SK-N-SH (cell line): Measurements from ENCODE around the gene CACNA2D3. TPM values are rescaled to one million over a fixed set of nuclear protein-coding genes. Genes with fewer than 3 reads are reported as not detected.

Source experiments
- CTCF ChIA-PET: fragments of 300-600, 350-600 bp; formaldehyde crosslinking; extraction: SDS; loops from one replicate; lab custom pipeline; 2021; lab: Yijun Ruan, JAX
- POLR2A ChIA-PET: fragments of 350-600 bp; sonication (Branson Sonifier 250); formaldehyde crosslinking; extraction: SDS; loops from one replicate; lab custom pipeline; 2020; ENCODE audit warnings: antibody characterized with exemption, inconsistent platforms; lab: Yijun Ruan, JAX
- DNase-seq: peaks from one replicate; pipeline ENCODE4 v3.0.0; 2012
- H2AFZ ChIP-seq: fragments of 200-600 bp; sonication (generic); 2 replicates; pipeline ENCODE4 v1.8.1; 2016; ENCODE audit warnings: antibody characterized with exemption, mild to moderate bottlenecking, low read depth
- H3F3A ChIP-seq: fragments of 200-600 bp; sonication (generic); replicated peaks from 2 replicates; pipeline ENCODE3; 2016; ENCODE audit warnings: antibody characterized with exemption, mild to moderate bottlenecking; ENCODE audit not compliant: insufficient read depth
- H3K27ac ChIP-seq, 2 experiments: fragments of 200-500 bp in 1 of 2; fragments of 200-600 bp in 1 of 2; sonication (Bioruptor generic) in 1 of 2; sonication (generic), shearing (Covaris generic) in 1 of 2; 2 replicates each; pipeline versions ENCODE4 v1.5.1 to v1.6.1; 2014 to 2016; ENCODE audit warnings: low read depth in 2 of 2, inconsistent platforms in 1 of 2, low read length in 1 of 2, mild to moderate bottlenecking in 1 of 2, mixed read lengths in 1 of 2
- H3K27me3 ChIP-seq: fragments of 200-600 bp; sonication (generic), shearing (Covaris generic); 2 replicates; pipeline ENCODE4 v1.6.1; 2016; ENCODE audit warnings: mixed run types; ENCODE audit not compliant: insufficient read depth
- H3K36me3 ChIP-seq, 2 experiments: fragments of 200-500 bp in 1 of 2; fragments of 200-600 bp in 1 of 2; sonication (Bioruptor generic) in 1 of 2; sonication (generic) in 1 of 2; replicated peaks in 1 of 2; 2 replicates each; pipeline versions ENCODE3 to v1.5.1; 2014 to 2016; ENCODE audit warnings: low read length in 1 of 2, mild to moderate bottlenecking in 1 of 2; ENCODE audit not compliant: insufficient read depth in 2 of 2, control insufficient read depth in 1 of 2
- H3K4me1 ChIP-seq, 2 experiments: fragments of 200-500 bp in 1 of 2; fragments of 200-600 bp in 1 of 2; sonication (Bioruptor generic) in 1 of 2; sonication (generic), shearing (Covaris generic) in 1 of 2; 2 replicates each; pipeline versions ENCODE4 v1.5.1 to v1.6.1; 2014 to 2016; ENCODE audit warnings: low read depth in 1 of 2, low read length in 1 of 2, mixed run types in 1 of 2; ENCODE audit not compliant: insufficient read depth in 2 of 2, control insufficient read depth in 1 of 2
- H3K4me2 ChIP-seq: fragments of 200-600 bp; sonication (generic), shearing (Covaris generic); 2 replicates; pipeline ENCODE4 v1.6.1; 2017; ENCODE audit warnings: mixed run types
- H3K4me3 ChIP-seq, 2 experiments: fragments of 200-500 bp in 1 of 2; fragments of 200-600 bp in 1 of 2; sonication (Bioruptor generic) in 1 of 2; sonication (generic), shearing (Covaris generic) in 1 of 2; 2 replicates each; pipeline versions ENCODE4 v1.5.1 to v1.8.1; 2014 to 2016; ENCODE audit warnings: low read depth in 2 of 2, inconsistent platforms in 1 of 2, low read length in 1 of 2, mild to moderate bottlenecking in 1 of 2, mixed read lengths in 1 of 2, moderate library complexity in 1 of 2
- H3K79me2 ChIP-seq: fragments of 200-600 bp; sonication (generic); 2 replicates; pipeline ENCODE4 v1.8.1; 2017; ENCODE audit warnings: mild to moderate bottlenecking; ENCODE audit not compliant: insufficient read depth
- H3K9ac ChIP-seq: fragments of 200-600 bp; sonication (generic); 2 replicates; pipeline ENCODE4 v1.6.1; 2017; ENCODE audit warnings: mixed run types
- H3K9me2 ChIP-seq: fragments of 200-600 bp; sonication (generic); 2 replicates; pipeline ENCODE4 v1.6.1; 2017; ENCODE audit warnings: mixed run types
- H3K9me3 ChIP-seq: fragments of 200-600 bp; sonication (generic); 2 replicates; pipeline ENCODE4 v1.6.1; 2017; ENCODE audit warnings: mixed run types, mild to moderate bottlenecking, moderate library complexity
- H4K20me1 ChIP-seq: fragments of 200-600 bp; sonication (generic); 2 replicates; pipeline ENCODE4 v1.6.1; 2017; ENCODE audit warnings: mild to moderate bottlenecking, mixed run types; ENCODE audit not compliant: insufficient read depth
- CHD2 ChIP-seq: fragments of 150-350 bp; IDR thresholded peaks from 2 replicates; pipeline ENCODE4 v1.6.1; 2018; ENCODE audit warnings: low read length; ENCODE audit not compliant: partially characterized antibody
- ELF1 ChIP-seq: IDR thresholded peaks from 2 replicates; pipeline ENCODE4 v1.4.0; 2012
- FOSL2 ChIP-seq: IDR thresholded peaks from 2 replicates; pipeline ENCODE4 v1.4.0; 2012; ENCODE audit warnings: low read depth, mild to moderate bottlenecking, moderate library complexity, borderline replicate concordance
- FOXM1 ChIP-seq: IDR thresholded peaks from 2 replicates; pipeline ENCODE4 v1.4.0; 2012; ENCODE audit warnings: low read depth, mild to moderate bottlenecking
- GATA2 ChIP-seq: sonication (generic); formaldehyde crosslinking; IDR thresholded peaks from 2 replicates; pipeline ENCODE4 v1.5.0; 2020; ENCODE audit warnings: mild to moderate bottlenecking, missing genetic modification reagents
- IRF3 ChIP-seq: fragments of 150-350 bp; IDR thresholded peaks from 2 replicates; pipeline ENCODE4 v1.6.1; 2016; ENCODE audit warnings: mild to moderate bottlenecking, low read depth, low read length
- JUND ChIP-seq: IDR thresholded peaks from 2 replicates; pipeline ENCODE4 v1.4.0; 2012
- MXI1 ChIP-seq: IDR thresholded peaks from 2 replicates; pipeline ENCODE4 v1.6.1; 2012; ENCODE audit warnings: mild to moderate bottlenecking, low read depth, low read length, improper control_type of control experiment
- NRF1 ChIP-seq: IDR thresholded peaks from 2 replicates; pipeline ENCODE4 v1.6.1; 2012; ENCODE audit warnings: low read depth, mild to moderate bottlenecking, low read length
- RAD21 ChIP-seq: IDR thresholded peaks from 2 replicates; pipeline ENCODE4 v1.6.1; 2012; ENCODE audit warnings: mild to moderate bottlenecking, low read length
- SMC3 ChIP-seq: IDR thresholded peaks from 2 replicates; pipeline ENCODE4 v1.6.1; 2012; ENCODE audit warnings: low read depth, low read length, improper control_type of control experiment
- TEAD4 ChIP-seq: IDR thresholded peaks from 2 replicates; pipeline ENCODE4 v1.4.0; 2012; ENCODE audit warnings: mild to moderate bottlenecking, borderline replicate concordance; ENCODE audit not compliant: insufficient read depth
- YY1 ChIP-seq: IDR thresholded peaks from 2 replicates; pipeline ENCODE4 v1.4.0; 2012; ENCODE audit warnings: low read depth, mild to moderate bottlenecking
- WGBS: methylation state at CpG from one replicate; pipeline ENCODE4 v1.1.6; 2017; ENCODE audit warnings: low lambda C conversion rate; 5-methylcytosine and 5-hydroxymethylcytosine counted together
- polyA plus RNA-seq, 3 experiments: library from polyadenylated mRNA; depleted of rRNA; stranded (reverse); fragments of >200 nt; gene quantifications; 2 replicates each; pipeline ENCODE4 v1.2.3, GENCODE V29; 2012

CACNA2D3 gene
- polyA plus RNA-seq, 1 of the 3 experiments (the other 2 are of a cell fraction), result 0.15 TPM

- TF ChIP-seq CHD2, result no peak
- TF ChIP-seq MXI1, result no peak
- no peak for TF ChIP-seq YY1
- TF ChIP-seq SMC3, result no peak
- no peak for TF ChIP-seq TEAD4
- TF ChIP-seq JUND, result no peak
- TF ChIP-seq FOXM1, result no peak
Observed at GRCh38 chr3:54445630-54446029, 323.3 kb downstream of the CACNA2D3 start (continued).

- H3K9ac ChIP-seq, result no peak overlapping the region
- no peak overlapping the region for H3K4me3 ChIP-seq
- no peaks in the 10 kb centered on the region for H3K4me1 ChIP-seq
- no peak for DNase-seq
- WGBS, result 5% methylated on average over 2 of the region's 2 CpGs
- H3F3A ChIP-seq, result no peaks in the 10 kb centered on the region
- H3K27ac ChIP-seq, result no peak overlapping the region
- H3K4me2 ChIP-seq, result no peak overlapping the region
- H3K9me3 ChIP-seq, result no peaks in the 10 kb centered on the region
- POLR2A ChIA-PET, result no interaction called here
- no peak for TF ChIP-seq GATA2 (CRISPR knock-in tag)
- no peaks in the 10 kb centered on the region for H3K79me2 ChIP-seq
- H3K27me3 ChIP-seq, result no peaks in the 10 kb centered on the region
- H3K36me3 ChIP-seq, result no peaks in the 10 kb centered on the region
- H4K20me1 ChIP-seq, result no peaks in the 10 kb centered on the region
- H3K9me2 ChIP-seq, result no peaks in the 10 kb centered on the region
- CTCF ChIA-PET, result interaction anchor here (1.2 kb wide), 2 partner anchors 14 to 19 kb away, joined by 4 to 5 read pairs; no protein-coding TSS in a partner anchor
- H2AFZ ChIP-seq, result no peak overlapping the region
Observed at GRCh38 chr3:54447427-54447826, 325.1 kb downstream of the CACNA2D3 start.

GRCh38 chr3:54454806-54455205, 332.5 kb downstream of the CACNA2D3 start:
- Histone ChIP-seq H3K4me3 (no peak overlapping the region), H3K4me2 (no peak overlapping the region), H3F3A (no peaks in the 10 kb centered on the region), H3K9me2 (no peaks in the 10 kb centered on the region), H3K79me2 (no peaks in the 10 kb centered on the region), H3K36me3 (no peaks in the 10 kb centered on the region), H4K20me1 (no peaks in the 10 kb centered on the region), H3K4me1 (no peaks in the 10 kb centered on the region), H3K27me3 (no peaks in the 10 kb centered on the region), H3K9me3 (peaks cover 4% of the 10 kb centered on the region; the same call in 1 of the 2 replicates), H2AFZ (no peak overlapping the region), H3K9ac (no peak overlapping the region), H3K27ac (no peak overlapping the region)
- 25% methylated on average over 3 of the region's 3 CpGs for WGBS
- ChIA-PET CTCF (no interaction called here), POLR2A (no interaction called here)
- TF ChIP-seq CHD2 (no peak), MXI1 (no peak), IRF3 (no peak), NRF1 (no peak), YY1 (no peak), ELF1 (no peak), FOSL2 (no peak), RAD21 (no peak)
- no peak for DNase-seq
